ENCODE measurements around the gene SLBP.

SLBP gene

GRCh38 chr4:1644891-1645657 lies 67.0 kb downstream of the SLBP start:
- DNase-seq, result peak; percentile 20

- DNase-seq, result no peak
Observed at GRCh38 chr4:1643971-1644735, 68.0 kb downstream of the SLBP start.

Data from NCI-H2171 (cell line).